Keratinocyte (primary cell): ENCODE measurements around the gene TTC8. TPM values are rescaled to one million over a fixed set of nuclear protein-coding genes. Genes with fewer than 3 reads are reported as not detected.
"Not testable (repeated sequence)": the region's sequence is repeated elsewhere in the genome, so short reads cannot be mapped to it uniquely, and the experiment has no call there.

Experiments
- DNase-seq: peaks from one replicate; pipeline ENCODE4 v3.0.0-alpha.2; 2011; ENCODE audit warnings: low read depth, missing footprints, low spot score
- FAIRE-seq: peaks from 2 replicates; lab custom pipeline; 2011; peaks lifted over from hg19 to GRCh38; lab: Jason Lieb, UNC
- H2AFZ ChIP-seq: 2 replicates; pipeline ENCODE4 v1.6.0; 2012; ENCODE audit warnings: low read length, control low read depth, inconsistent platforms; ENCODE audit not compliant: control insufficient read depth
- H3K27ac ChIP-seq: 2 replicates; pipeline ENCODE4 v1.5.1; 2011; ENCODE audit warnings: low read length; ENCODE audit not compliant: control insufficient read depth, insufficient read depth
- H3K27me3 ChIP-seq: 3 replicates; pipeline ENCODE4 v1.6.0; 2011; ENCODE audit warnings: low read length; ENCODE audit not compliant: control insufficient read depth, insufficient read depth; ENCODE audit errors: extremely low read depth
- H3K36me3 ChIP-seq, 2 experiments: 2 replicates in 1 of 2; 3 replicates in 1 of 2; pipeline ENCODE4 v1.5.1; 2011; ENCODE audit warnings: low read length in 2 of 2, mild to moderate bottlenecking in 1 of 2; ENCODE audit not compliant: control insufficient read depth in 2 of 2, insufficient read depth in 2 of 2; ENCODE audit errors: extremely low read depth in 1 of 2
- H3K4me1 ChIP-seq: 3 replicates; pipeline ENCODE4 v1.5.1; 2011; ENCODE audit warnings: low read length; ENCODE audit not compliant: control insufficient read depth, insufficient read depth; ENCODE audit errors: extremely low read depth
- H3K4me2 ChIP-seq: 3 replicates; pipeline ENCODE4 v1.6.0; 2011; ENCODE audit warnings: low read depth, low read length; ENCODE audit not compliant: control insufficient read depth, insufficient read depth; ENCODE audit errors: extremely low read depth
- H3K4me3 ChIP-seq, 3 experiments: fragments of 200-600 bp in 1 of 3; sonication (generic) in 1 of 3; 2 replicates in 2 of 3; 3 replicates in 1 of 3; pipeline ENCODE4 v1.5.1; 2011 to 2016; ENCODE audit warnings: low read length in 3 of 3, mild to moderate bottlenecking in 3 of 3, control low read depth in 2 of 3, inconsistent platforms in 1 of 3, low read depth in 1 of 3, mixed read lengths in 1 of 3, mixed run types in 1 of 3, moderate library complexity in 1 of 3; ENCODE audit not compliant: control insufficient read depth in 2 of 3, insufficient read depth in 2 of 3; ENCODE audit errors: extremely low read depth in 1 of 3
- H3K79me2 ChIP-seq: 2 replicates; pipeline ENCODE4 v1.6.0; 2012; ENCODE audit warnings: low read length; ENCODE audit not compliant: control insufficient read depth, insufficient read depth
- H3K9ac ChIP-seq: 3 replicates; pipeline ENCODE4 v1.6.0; 2011; ENCODE audit warnings: low read length; ENCODE audit not compliant: control insufficient read depth, insufficient read depth; ENCODE audit errors: extremely low read depth
- H3K9me1 ChIP-seq: 3 replicates; pipeline ENCODE4 v1.6.0; 2011; ENCODE audit warnings: low read length; ENCODE audit not compliant: control insufficient read depth, insufficient read depth; ENCODE audit errors: extremely low read depth
- H3K9me3 ChIP-seq: 2 replicates; pipeline ENCODE4 v1.5.1; 2012; ENCODE audit warnings: low read depth, low read length; ENCODE audit not compliant: control insufficient read depth
- H4K20me1 ChIP-seq: 3 replicates; pipeline ENCODE4 v1.6.0; 2011; ENCODE audit warnings: low read length; ENCODE audit not compliant: control insufficient read depth, insufficient read depth; ENCODE audit errors: extremely low read depth
- EZH2 ChIP-seq: IDR thresholded peaks from one replicate; pipeline ENCODE4 v1.6.1; 2012; ENCODE audit warnings: inconsistent platforms, mild to moderate bottlenecking, low read length, moderate library complexity
- dilution Hi-C: fragments of 300-500 bp; cut with MboI; formaldehyde crosslinking; loops from one replicate; pipeline ENCODE4 v1.7.0; 2020; ENCODE audit warnings: low sequenced_read_pairs; ENCODE audit not compliant: extremely low pct_ligation_motif_present
- polyA plus RNA-seq, 5 experiments: library from polyadenylated mRNA; depleted of rRNA in 3 of 5; stranded (reverse) in 3 of 5; stranded (forward) in 1 of 5; unstranded in 1 of 5; fragments of >200 nt; gene quantifications; 1 replicate in 1 of 5; 2 replicates in 3 of 5; 3 replicates in 1 of 5; pipeline versions ENCODE4 v1.2.1 to v1.2.3, GENCODE V29; 2011 to 2012; ENCODE audit warnings: missing spikeins in 2 of 5, low read depth in 1 of 5, low replicate concordance in 1 of 5
- TF ChIP-seq, protein P1 (sequence below), 3 experiments: IDR thresholded peaks in 1 of 3; conservative IDR thresholded peaks in 1 of 3; optimal IDR thresholded peaks in 1 of 3; 2 replicates in 2 of 3; 3 replicates in 1 of 3; pipeline versions ENCODE3 to v1.5.1; 2011; ENCODE audit warnings: low read length in 3 of 3, mild to moderate bottlenecking in 3 of 3, moderate library complexity in 2 of 3, control low read depth in 1 of 3, inconsistent platforms in 1 of 3; ENCODE audit not compliant: insufficient read depth in 2 of 3; ENCODE audit errors: extremely low read depth in 1 of 3

The TTC8 gene
- polyA plus RNA-seq, 1 donor (not counting 4 experiments of a cell fraction or from before 2014, with no cell fraction given), result 43.0 TPM

DNA sequence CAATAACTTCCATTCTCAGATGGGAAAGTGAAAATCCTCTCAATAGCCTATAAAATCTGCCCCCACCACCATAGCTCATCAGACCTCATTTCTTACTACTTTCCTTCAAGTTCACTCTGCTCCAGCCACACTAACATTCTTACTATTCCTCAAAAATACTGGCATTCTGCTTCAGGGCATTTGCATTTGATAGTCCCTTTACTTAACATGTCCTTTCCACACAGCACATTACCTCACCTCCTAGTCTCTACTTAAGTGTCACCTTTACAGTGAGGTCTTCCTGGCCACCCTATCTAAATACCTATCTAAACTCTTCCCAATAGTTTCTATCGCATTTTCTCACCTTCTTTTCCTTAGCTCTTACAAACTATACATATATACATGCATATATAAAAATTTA lies 38.5 kb upstream of the TTC8 start:
- Histone ChIP-seq H3K36me3 (no peaks in the 10 kb centered on the region), H3K79me2 (no peaks in the 10 kb centered on the region), H3K27me3 (no peaks in the 10 kb centered on the region), H3K4me1 (no peaks in the 10 kb centered on the region), H2AFZ (no peak overlapping the region), H3K27ac (no peak overlapping the region), H4K20me1 (no peaks in the 10 kb centered on the region), H3K4me3 (no peak overlapping the region), H3K4me2 (no peak overlapping the region), H3K9ac (no peak overlapping the region), H3K9me3 (no peaks in the 10 kb centered on the region), H3K9me1 (no peaks in the 10 kb centered on the region)
- DNase-seq (no peak), FAIRE-seq (no peak)
- dilution Hi-C loops, result no loop called here
- TF ChIP-seq, protein P1, sequence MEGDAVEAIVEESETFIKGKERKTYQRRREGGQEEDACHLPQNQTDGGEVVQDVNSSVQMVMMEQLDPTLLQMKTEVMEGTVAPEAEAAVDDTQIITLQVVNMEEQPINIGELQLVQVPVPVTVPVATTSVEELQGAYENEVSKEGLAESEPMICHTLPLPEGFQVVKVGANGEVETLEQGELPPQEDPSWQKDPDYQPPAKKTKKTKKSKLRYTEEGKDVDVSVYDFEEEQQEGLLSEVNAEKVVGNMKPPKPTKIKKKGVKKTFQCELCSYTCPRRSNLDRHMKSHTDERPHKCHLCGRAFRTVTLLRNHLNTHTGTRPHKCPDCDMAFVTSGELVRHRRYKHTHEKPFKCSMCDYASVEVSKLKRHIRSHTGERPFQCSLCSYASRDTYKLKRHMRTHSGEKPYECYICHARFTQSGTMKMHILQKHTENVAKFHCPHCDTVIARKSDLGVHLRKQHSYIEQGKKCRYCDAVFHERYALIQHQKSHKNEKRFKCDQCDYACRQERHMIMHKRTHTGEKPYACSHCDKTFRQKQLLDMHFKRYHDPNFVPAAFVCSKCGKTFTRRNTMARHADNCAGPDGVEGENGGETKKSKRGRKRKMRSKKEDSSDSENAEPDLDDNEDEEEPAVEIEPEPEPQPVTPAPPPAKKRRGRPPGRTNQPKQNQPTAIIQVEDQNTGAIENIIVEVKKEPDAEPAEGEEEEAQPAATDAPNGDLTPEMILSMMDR (optimal IDR thresholded peaks at IDR 0.05 in 1 of 3, IDR thresholded peaks at IDR 0.05 in 1 of 3, conservative IDR thresholded peaks at IDR 0.05 in 1 of 3; ENCODE audit: extremely low read depth in 1 of 3, insufficient read depth in 2 of 3, low read length in 3 of 3), result no peak
- no peak for TF ChIP-seq EZH2

DNA sequence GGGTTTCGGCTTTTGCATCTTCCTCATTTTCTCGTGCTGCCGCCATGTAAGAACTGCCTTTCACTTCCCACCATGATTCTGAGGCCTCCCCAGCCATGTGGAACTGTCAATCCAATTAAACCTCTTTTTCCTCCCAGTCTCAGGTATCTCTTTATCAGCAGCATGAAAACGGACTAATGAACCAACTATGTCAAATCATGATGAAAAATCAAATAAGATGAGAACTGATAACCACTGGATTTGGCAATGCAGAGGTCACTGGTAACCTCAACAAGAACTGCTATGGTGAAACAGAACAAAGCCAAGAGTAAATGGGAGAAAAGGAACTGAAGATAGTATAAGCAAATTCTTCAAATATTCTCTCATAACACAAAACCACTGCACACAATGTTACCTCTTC lies 37.7 kb upstream of the TTC8 start:
- TF ChIP-seq, protein P1 (optimal IDR thresholded peaks at IDR 0.05 in 1 of 3, IDR thresholded peaks at IDR 0.05 in 1 of 3, conservative IDR thresholded peaks at IDR 0.05 in 1 of 3; ENCODE audit: extremely low read depth in 1 of 3, insufficient read depth in 2 of 3, low read length in 3 of 3), result no peak
- TF ChIP-seq EZH2, result no peak
- H4K20me1 ChIP-seq, result no peaks in the 10 kb centered on the region
- no peaks in the 10 kb centered on the region for H3K9me3 ChIP-seq
- dilution Hi-C loops, result no loop called here
- FAIRE-seq (no peak), DNase-seq (no peak)
- peaks cover 1% of the 10 kb centered on the region for H3K27me3 ChIP-seq
- no peaks in the 10 kb centered on the region for H3K9me1 ChIP-seq
- no peaks in the 10 kb centered on the region for H3K36me3 ChIP-seq
- H3K9ac ChIP-seq, result no peak overlapping the region
- no peak overlapping the region for H2AFZ ChIP-seq
- no peak overlapping the region for H3K4me3 ChIP-seq
- H3K79me2 ChIP-seq, result no peaks in the 10 kb centered on the region
- H3K4me2 ChIP-seq, result no peak overlapping the region
- H3K27ac ChIP-seq, result no peak overlapping the region
- H3K4me1 ChIP-seq, result no peaks in the 10 kb centered on the region

DNA sequence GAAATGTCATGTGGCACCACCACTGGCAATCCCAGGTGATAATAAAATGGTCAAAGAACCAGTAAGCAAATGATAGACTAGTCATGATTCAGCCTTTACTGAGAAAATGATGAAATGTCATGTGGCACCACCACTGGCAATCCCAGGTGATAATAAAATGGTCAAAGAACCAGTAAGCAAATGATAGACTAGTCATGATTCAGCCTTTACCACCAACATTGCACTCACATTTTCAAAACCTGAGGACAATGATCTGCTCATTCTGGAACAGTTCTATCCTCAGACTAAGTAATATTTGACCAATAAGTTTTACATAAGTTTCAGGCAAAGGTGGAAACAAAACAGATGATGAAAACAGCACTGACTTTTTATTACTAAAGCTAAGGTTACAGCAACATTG lies 34.9 kb upstream of the TTC8 start:
- dilution Hi-C loops, H3K4me2 ChIP-seq, H3K4me1 ChIP-seq, DNase-seq, H4K20me1 ChIP-seq, H3K9me3 ChIP-seq, H3K36me3 ChIP-seq, H3K79me2 ChIP-seq, H3K27me3 ChIP-seq, H3K4me3 ChIP-seq, H2AFZ ChIP-seq, H3K9ac ChIP-seq, FAIRE-seq, H3K9me1 ChIP-seq, H3K27ac ChIP-seq: not testable (repeated sequence)
